VCaP (cell line): ENCODE results near the gene NME7.

Experiments used
- H3K27ac ChIP-seq: fragments of 450-650 bp; 2 replicates; pipeline ENCODE4 v1.5.1; 2017
- TF ChIP-seq, protein P1 (sequence below): fragments of 450-650 bp; conservative IDR thresholded peaks from 2 replicates; pipeline ENCODE4 v1.5.1; 2017; ENCODE audit warnings: mild to moderate bottlenecking, moderate library complexity

NME7 gene

DNA sequence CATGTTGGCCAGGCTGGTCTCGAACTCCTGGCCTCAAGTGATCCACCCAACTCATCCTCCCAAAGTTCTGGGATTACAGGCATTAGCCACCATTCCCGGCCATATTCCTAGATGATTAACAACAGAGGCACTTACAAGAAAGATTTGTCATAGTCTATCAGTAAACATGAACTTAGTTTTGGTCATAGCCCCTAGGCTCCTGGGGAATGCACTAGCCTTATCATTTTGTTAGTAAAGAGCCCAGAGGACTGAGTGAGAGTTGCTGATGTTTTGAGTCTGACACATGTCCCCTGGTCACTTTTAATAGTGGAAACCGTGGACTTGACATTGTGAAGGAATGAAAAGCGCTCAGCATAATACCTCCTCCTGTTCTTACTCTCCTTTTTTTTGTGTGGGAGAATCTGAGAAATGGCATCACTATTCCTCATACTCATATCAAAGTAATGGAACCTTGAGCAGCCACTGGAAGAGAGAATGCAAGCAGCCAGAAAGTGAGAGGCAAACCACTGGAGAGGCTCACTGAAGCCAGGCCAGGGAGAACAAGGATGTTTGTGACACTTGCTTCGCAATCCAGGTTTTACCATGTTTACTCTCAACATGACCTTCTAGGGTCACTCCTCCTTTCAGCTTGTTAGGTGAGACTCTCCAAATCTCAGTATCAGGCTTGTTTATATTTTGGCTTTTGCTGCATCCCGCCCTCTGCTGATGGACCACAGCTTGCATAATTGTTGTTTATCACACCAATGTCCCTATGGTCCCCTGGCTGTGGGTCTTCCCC lies 246.3 kb downstream of the NME7 start:
- TF ChIP-seq, protein P1, sequence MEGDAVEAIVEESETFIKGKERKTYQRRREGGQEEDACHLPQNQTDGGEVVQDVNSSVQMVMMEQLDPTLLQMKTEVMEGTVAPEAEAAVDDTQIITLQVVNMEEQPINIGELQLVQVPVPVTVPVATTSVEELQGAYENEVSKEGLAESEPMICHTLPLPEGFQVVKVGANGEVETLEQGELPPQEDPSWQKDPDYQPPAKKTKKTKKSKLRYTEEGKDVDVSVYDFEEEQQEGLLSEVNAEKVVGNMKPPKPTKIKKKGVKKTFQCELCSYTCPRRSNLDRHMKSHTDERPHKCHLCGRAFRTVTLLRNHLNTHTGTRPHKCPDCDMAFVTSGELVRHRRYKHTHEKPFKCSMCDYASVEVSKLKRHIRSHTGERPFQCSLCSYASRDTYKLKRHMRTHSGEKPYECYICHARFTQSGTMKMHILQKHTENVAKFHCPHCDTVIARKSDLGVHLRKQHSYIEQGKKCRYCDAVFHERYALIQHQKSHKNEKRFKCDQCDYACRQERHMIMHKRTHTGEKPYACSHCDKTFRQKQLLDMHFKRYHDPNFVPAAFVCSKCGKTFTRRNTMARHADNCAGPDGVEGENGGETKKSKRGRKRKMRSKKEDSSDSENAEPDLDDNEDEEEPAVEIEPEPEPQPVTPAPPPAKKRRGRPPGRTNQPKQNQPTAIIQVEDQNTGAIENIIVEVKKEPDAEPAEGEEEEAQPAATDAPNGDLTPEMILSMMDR: no peak
- H3K27ac ChIP-seq: no peak overlapping the region

GRCh38 chr1:169120066-169120465 lies 247.5 kb downstream of the NME7 start:
- no peak overlapping the region for H3K27ac ChIP-seq
- TF ChIP-seq, protein P1: no peak

DNA sequence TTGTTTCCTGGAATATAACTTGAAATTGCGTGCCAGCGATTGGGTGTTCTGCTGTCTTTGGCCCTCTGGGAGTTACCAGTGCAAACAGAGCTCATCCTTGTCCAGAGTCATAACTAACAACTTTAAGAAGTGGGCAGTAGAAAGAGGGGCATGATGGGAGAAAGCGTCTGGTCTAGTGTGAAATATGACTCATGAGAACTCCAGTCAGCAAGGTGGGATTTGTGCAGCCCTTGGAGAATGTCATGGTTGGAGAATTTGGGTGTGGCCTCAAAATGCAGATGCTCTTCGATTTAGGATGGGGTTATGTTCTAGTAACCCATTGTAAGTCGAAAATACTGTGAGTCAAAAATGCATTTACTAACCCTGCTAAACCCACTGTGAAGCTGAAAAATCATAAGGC lies 248.2 kb downstream of the NME7 start:
- TF ChIP-seq, protein P1: no peak

GRCh38 chr1:169118227-169118626 lies 249.4 kb downstream of the NME7 start:
- TF ChIP-seq, protein P1: no peak
- no peak overlapping the region for H3K27ac ChIP-seq

More for the DNA sequence above, 248.2 kb downstream of the NME7 start:
- H3K27ac ChIP-seq: no peak overlapping the region

GRCh38 chr1:169117599-169117998 lies 250.0 kb downstream of the NME7 start:
- no peak overlapping the region for H3K27ac ChIP-seq
- TF ChIP-seq, protein P1: no peak

GRCh38 chr1:169117014-169117413 lies 250.6 kb downstream of the NME7 start:
- H3K27ac ChIP-seq: no peak overlapping the region
- TF ChIP-seq, protein P1: no peak

DNA sequence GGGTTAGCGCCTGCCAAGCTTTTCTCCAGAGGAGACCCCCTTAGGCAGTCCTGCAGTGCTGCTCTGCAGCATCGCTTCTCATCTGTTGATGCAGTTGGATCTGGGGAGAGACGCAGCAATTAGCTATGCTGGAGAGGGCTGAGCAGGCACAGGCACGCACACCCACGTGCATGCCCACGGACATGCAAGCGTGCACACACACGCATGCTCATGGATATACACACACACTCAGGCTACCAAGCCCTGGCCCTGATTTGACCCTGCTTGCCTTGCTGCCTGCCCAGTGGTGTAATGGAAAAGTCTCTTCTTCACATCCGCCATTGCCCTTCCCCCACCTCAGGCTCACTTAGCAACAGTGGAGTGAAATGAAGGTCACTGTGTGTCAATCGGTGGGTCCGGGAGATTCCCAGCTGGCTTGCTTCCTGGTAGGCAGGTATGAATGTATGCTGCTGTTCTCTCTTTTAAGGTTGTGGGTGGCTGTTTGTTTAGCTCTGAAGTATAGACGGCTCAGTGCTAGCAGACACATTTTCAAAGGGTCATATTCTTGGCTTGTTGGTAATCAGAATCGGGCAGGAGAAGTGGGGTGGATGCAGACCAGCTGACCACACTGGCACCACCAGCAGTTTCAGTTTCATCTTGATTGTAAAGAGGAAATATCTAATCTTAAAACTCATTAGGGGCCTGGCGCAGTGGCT lies 251.6 kb downstream of the NME7 start:
- no peak overlapping the region for H3K27ac ChIP-seq
- TF ChIP-seq, protein P1: no peak
